ENCODE measurements around the gene EDEM3.
A peak's percentile ranks its signal among the peaks of the same experiment; 100 is the strongest.

Gene EDEM3

GRCh38 chr1:184709418-184709817 lies 45.2 kb downstream of the EDEM3 start:
- Histone ChIP-seq H3K9ac (ENCODE audit: low read depth, low read length) (no peak overlapping the region), H3K36me3 (ENCODE audit: insufficient read depth, low read length) (peaks cover 61% of the 10 kb centered on the region)

GRCh38 chr1:184708084-184708676 lies 46.5 kb downstream of the EDEM3 start:
- Histone ChIP-seq H3K36me3 (ENCODE audit: insufficient read depth, low read length) (peaks cover 60% of the 10 kb centered on the region), H3K9me3 (replicated peaks; ENCODE audit: low read length) (no peaks in the 10 kb centered on the region)

More at GRCh38 chr1:184709418-184709817, 45.2 kb downstream of the EDEM3 start:
- H3K9me3 ChIP-seq (replicated peaks; ENCODE audit: low read length) = no peaks in the 10 kb centered on the region
- H3K4me3 ChIP-seq (ENCODE audit: low read length) = no peak overlapping the region
- no peaks in the 10 kb centered on the region for H3K27me3 ChIP-seq (ENCODE audit: control insufficient read depth, insufficient read depth, low read length)
- no peaks in the 10 kb centered on the region for H3K4me1 ChIP-seq (ENCODE audit: control insufficient read depth, insufficient read depth, low read length)
- H3K4me2 ChIP-seq (ENCODE audit: low read length) = no peak overlapping the region

GRCh38 chr1:184705271-184705670 lies 49.4 kb downstream of the EDEM3 start:
- Histone ChIP-seq H3K4me2 (ENCODE audit: low read length) (no peak overlapping the region), H3K9me3 (replicated peaks; ENCODE audit: low read length) (no peaks in the 10 kb centered on the region), H3K4me3 (ENCODE audit: low read length) (no peak overlapping the region), H3K9ac (ENCODE audit: low read depth, low read length) (no peak overlapping the region), H3K27me3 (ENCODE audit: control insufficient read depth, insufficient read depth, low read length) (no peaks in the 10 kb centered on the region), H3K36me3 (ENCODE audit: insufficient read depth, low read length) (peaks cover 57% of the 10 kb centered on the region), H3K4me1 (ENCODE audit: control insufficient read depth, insufficient read depth, low read length) (no peaks in the 10 kb centered on the region)

More at GRCh38 chr1:184708084-184708676, 46.5 kb downstream of the EDEM3 start:
- Histone ChIP-seq H3K27me3 (ENCODE audit: control insufficient read depth, insufficient read depth, low read length) (no peaks in the 10 kb centered on the region), H3K4me1 (ENCODE audit: control insufficient read depth, insufficient read depth, low read length) (no peaks in the 10 kb centered on the region), H3K9ac (ENCODE audit: low read depth, low read length) (no peak overlapping the region), H3K4me3 (ENCODE audit: low read length) (no peak overlapping the region), H3K4me2 (ENCODE audit: low read length) (no peak overlapping the region)

- Histone ChIP-seq H3K27me3 (ENCODE audit: control insufficient read depth, insufficient read depth, low read length) (no peaks in the 10 kb centered on the region), H3K4me3 (ENCODE audit: low read length) (no peak overlapping the region), H3K9ac (ENCODE audit: low read depth, low read length) (no peak overlapping the region), H3K4me2 (ENCODE audit: low read length) (no peak overlapping the region), H3K9me3 (replicated peaks; ENCODE audit: low read length) (no peaks in the 10 kb centered on the region), H3K36me3 (ENCODE audit: insufficient read depth, low read length) (peaks cover 36% of the 10 kb centered on the region), H3K4me1 (ENCODE audit: control insufficient read depth, insufficient read depth, low read length) (no peaks in the 10 kb centered on the region)
These were observed 52.8 kb downstream of the EDEM3 start for GRCh38 chr1:184701816-184702215.

GRCh38 chr1:184698969-184699368 lies 55.7 kb downstream of the EDEM3 start:
- Histone ChIP-seq H3K27me3 (ENCODE audit: control insufficient read depth, insufficient read depth, low read length) (no peaks in the 10 kb centered on the region), H3K36me3 (ENCODE audit: insufficient read depth, low read length) (peaks cover 42% of the 10 kb centered on the region), H3K4me1 (ENCODE audit: control insufficient read depth, insufficient read depth, low read length) (peaks cover 6% of the 10 kb centered on the region)

GRCh38 chr1:184698016-184698415 lies 56.6 kb downstream of the EDEM3 start:
- H3K9me3 ChIP-seq (replicated peaks; ENCODE audit: low read length) = no peaks in the 10 kb centered on the region
- H3K36me3 ChIP-seq (ENCODE audit: insufficient read depth, low read length) = peaks cover 46% of the 10 kb centered on the region
- no peak overlapping the region for H3K9ac ChIP-seq (ENCODE audit: low read depth, low read length)
- H3K4me2 ChIP-seq (ENCODE audit: low read length) = no peak overlapping the region
- H3K27me3 ChIP-seq (ENCODE audit: control insufficient read depth, insufficient read depth, low read length) = no peaks in the 10 kb centered on the region
- no peak overlapping the region for H3K4me3 ChIP-seq (ENCODE audit: low read length)
- peaks cover 6% of the 10 kb centered on the region for H3K4me1 ChIP-seq (ENCODE audit: control insufficient read depth, insufficient read depth, low read length)

More at GRCh38 chr1:184698969-184699368, 55.7 kb downstream of the EDEM3 start:
- Histone ChIP-seq H3K9me3 (replicated peaks; ENCODE audit: low read length) (no peaks in the 10 kb centered on the region), H3K9ac (ENCODE audit: low read depth, low read length) (no peak overlapping the region), H3K4me3 (ENCODE audit: low read length) (no peak overlapping the region), H3K4me2 (ENCODE audit: low read length) (no peak overlapping the region)

- peaks cover 35% of the 10 kb centered on the region for H3K36me3 ChIP-seq (ENCODE audit: insufficient read depth, low read length)
- H3K4me3 ChIP-seq (ENCODE audit: low read length) = no peak overlapping the region
- H3K9me3 ChIP-seq (replicated peaks; ENCODE audit: low read length) = no peaks in the 10 kb centered on the region
- H3K4me1 ChIP-seq (ENCODE audit: control insufficient read depth, insufficient read depth, low read length) = peaks cover 6% of the 10 kb centered on the region
- no peaks in the 10 kb centered on the region for H3K27me3 ChIP-seq (ENCODE audit: control insufficient read depth, insufficient read depth, low read length)
- H3K9ac ChIP-seq (ENCODE audit: low read depth, low read length) = no peak overlapping the region
- no peak overlapping the region for H3K4me2 ChIP-seq (ENCODE audit: low read length)
These were observed 58.3 kb downstream of the EDEM3 start for GRCh38 chr1:184696403-184696802.

- Histone ChIP-seq H3K9ac (ENCODE audit: low read depth, low read length) (no peak overlapping the region), H3K4me3 (ENCODE audit: low read length) (no peak overlapping the region), H3K4me2 (ENCODE audit: low read length) (no peak overlapping the region), H3K9me3 (replicated peaks; ENCODE audit: low read length) (no peaks in the 10 kb centered on the region), H3K4me1 (ENCODE audit: control insufficient read depth, insufficient read depth, low read length) (peaks cover 6% of the 10 kb centered on the region), H3K36me3 (ENCODE audit: insufficient read depth, low read length) (peaks cover 38% of the 10 kb centered on the region), H3K27me3 (ENCODE audit: control insufficient read depth, insufficient read depth, low read length) (no peaks in the 10 kb centered on the region)
These were observed 59.6 kb downstream of the EDEM3 start for GRCh38 chr1:184695023-184695422.

- H3K9me3 ChIP-seq (replicated peaks; ENCODE audit: low read length) = no peaks in the 10 kb centered on the region
- H3K4me1 ChIP-seq (ENCODE audit: control insufficient read depth, insufficient read depth, low read length) = peaks cover 6% of the 10 kb centered on the region
- no peak overlapping the region for H3K4me3 ChIP-seq (ENCODE audit: low read length)
- no peak overlapping the region for H3K9ac ChIP-seq (ENCODE audit: low read depth, low read length)
- H3K27me3 ChIP-seq (ENCODE audit: control insufficient read depth, insufficient read depth, low read length) = no peaks in the 10 kb centered on the region
- no peak overlapping the region for H3K4me2 ChIP-seq (ENCODE audit: low read length)
- peaks cover 30% of the 10 kb centered on the region for H3K36me3 ChIP-seq (ENCODE audit: insufficient read depth, low read length)
These were observed 61.6 kb downstream of the EDEM3 start for GRCh38 chr1:184693011-184693410.

GRCh38 chr1:184691719-184692324 lies 62.8 kb downstream of the EDEM3 start:
- no peaks in the 10 kb centered on the region for H3K27me3 ChIP-seq (ENCODE audit: control insufficient read depth, insufficient read depth, low read length)

GRCh38 chr1:184686540-184686939 lies 68.1 kb downstream of the EDEM3 start:
- Histone ChIP-seq H3K4me1 (ENCODE audit: control insufficient read depth, insufficient read depth, low read length) (no peaks in the 10 kb centered on the region), H3K27me3 (ENCODE audit: control insufficient read depth, insufficient read depth, low read length) (no peaks in the 10 kb centered on the region), H3K4me3 (ENCODE audit: low read length) (no peak overlapping the region), H3K36me3 (ENCODE audit: insufficient read depth, low read length) (peaks cover 6% of the 10 kb centered on the region), H3K9me3 (replicated peaks; ENCODE audit: low read length) (peaks cover 4% of the 10 kb centered on the region), H3K9ac (ENCODE audit: low read depth, low read length) (no peak overlapping the region), H3K4me2 (ENCODE audit: low read length) (no peak overlapping the region)

More at GRCh38 chr1:184691719-184692324, 62.8 kb downstream of the EDEM3 start:
- Histone ChIP-seq H3K9ac (ENCODE audit: low read depth, low read length) (peak overlapping the region; percentile 16), H3K4me1 (ENCODE audit: control insufficient read depth, insufficient read depth, low read length) (peaks cover 6% of the 10 kb centered on the region), H3K4me3 (ENCODE audit: low read length) (no peak overlapping the region), H3K36me3 (ENCODE audit: insufficient read depth, low read length) (peaks cover 30% of the 10 kb centered on the region), H3K9me3 (replicated peaks; ENCODE audit: low read length) (no peaks in the 10 kb centered on the region), H3K4me2 (ENCODE audit: low read length) (no peak overlapping the region)

GRCh38 chr1:184685116-184685515 lies 69.5 kb downstream of the EDEM3 start:
- H3K4me1 ChIP-seq (ENCODE audit: control insufficient read depth, insufficient read depth, low read length) = no peaks in the 10 kb centered on the region
- H3K36me3 ChIP-seq (ENCODE audit: insufficient read depth, low read length) = peaks cover 4% of the 10 kb centered on the region
- no peak overlapping the region for H3K9ac ChIP-seq (ENCODE audit: low read depth, low read length)
- H3K4me2 ChIP-seq (ENCODE audit: low read length) = no peak overlapping the region
- peaks cover 4% of the 10 kb centered on the region for H3K9me3 ChIP-seq (replicated peaks; ENCODE audit: low read length)
- H3K27me3 ChIP-seq (ENCODE audit: control insufficient read depth, insufficient read depth, low read length) = no peaks in the 10 kb centered on the region
- no peak overlapping the region for H3K4me3 ChIP-seq (ENCODE audit: low read length)

All from skeletal muscle satellite cell (primary cell).